Liver (tissue), 9 donors: ENCODE measurements around the gene FAM184A. TPM values are rescaled to one million over a fixed set of nuclear protein-coding genes. Genes with fewer than 3 reads are reported as not detected.

Source experiments
- DNase-seq: peaks from one replicate; pipeline ENCODE4 v3.0.0-alpha.2; 2017; ENCODE audit warnings: low spot score
- H3K27ac ChIP-seq, 2 donors: one replicate each; pipeline ENCODE4 v1.7.0; 2013; ENCODE audit warnings: inconsistent platforms in 2 of 2, low read length in 2 of 2, control low read depth in 1 of 2, low read depth in 1 of 2, mild to moderate bottlenecking in 1 of 2
- H3K27me3 ChIP-seq, 4 donors: one replicate each; pipeline versions ENCODE4 v1.6.1 to v1.7.0; 2013; ENCODE audit warnings: low read length in 3 of 4, inconsistent platforms in 1 of 4, mild to moderate bottlenecking in 1 of 4, moderate library complexity in 1 of 4; ENCODE audit not compliant: control insufficient read depth in 4 of 4, insufficient read depth in 4 of 4
- H3K36me3 ChIP-seq, 4 donors: one replicate each; pipeline versions ENCODE4 v1.6.1 to v1.7.0; 2013; ENCODE audit warnings: low read length in 3 of 4, mild to moderate bottlenecking in 3 of 4, low read depth in 1 of 4, moderate library complexity in 1 of 4; ENCODE audit not compliant: control insufficient read depth in 4 of 4, insufficient read depth in 3 of 4
- H3K4me1 ChIP-seq, 4 donors: one replicate each; pipeline versions ENCODE4 v1.6.1 to v1.7.0; 2013; ENCODE audit warnings: low read length in 3 of 4, mild to moderate bottlenecking in 3 of 4, moderate library complexity in 1 of 4; ENCODE audit not compliant: control insufficient read depth in 4 of 4, insufficient read depth in 4 of 4
- H3K4me3 ChIP-seq, 3 donors: one replicate each; pipeline versions ENCODE4 v1.6.1 to v1.7.0; 2013; ENCODE audit warnings: low read length in 3 of 3, control low read depth in 1 of 3, low read depth in 1 of 3, mild to moderate bottlenecking in 1 of 3
- H3K9ac ChIP-seq, 2 donors: one replicate each; pipeline ENCODE4 v1.7.0; 2013; ENCODE audit warnings: low read length in 2 of 2, mild to moderate bottlenecking in 2 of 2, moderate library complexity in 2 of 2, control low read depth in 1 of 2, low read depth in 1 of 2
- H3K9me3 ChIP-seq, 4 donors: one replicate each; pipeline versions ENCODE4 v1.6.1 to v1.7.0; 2013; ENCODE audit warnings: low read length in 3 of 4; ENCODE audit not compliant: control insufficient read depth in 4 of 4
- EGR1 ChIP-seq, 2 donors: IDR thresholded peaks; 2 replicates each; pipeline ENCODE4 v1.6.1; 2016 to 2018; ENCODE audit warnings: antibody characterized with exemption in 2 of 2, low read depth in 2 of 2
- GABPA ChIP-seq, 2 donors: IDR thresholded peaks in 1 of 2; conservative IDR thresholded peaks in 1 of 2; 2 replicates each; pipeline ENCODE4 v1.6.1; 2016; ENCODE audit warnings: antibody characterized with exemption in 2 of 2, mild to moderate bottlenecking in 1 of 2, moderate library complexity in 1 of 2
- HNF4G ChIP-seq: IDR thresholded peaks from 2 replicates; pipeline ENCODE4 v1.6.1; 2016; ENCODE audit warnings: antibody characterized with exemption
- MAX ChIP-seq: IDR thresholded peaks from 2 replicates; pipeline ENCODE4 v1.6.1; 2016; ENCODE audit warnings: antibody characterized with exemption
- NR2F2 ChIP-seq: IDR thresholded peaks from 2 replicates; pipeline ENCODE4 v1.6.1; 2016; ENCODE audit warnings: antibody characterized with exemption
- RAD21 ChIP-seq, 2 donors: IDR thresholded peaks; 2 replicates each; pipeline ENCODE4 v1.6.1; 2016; ENCODE audit warnings: antibody characterized with exemption in 2 of 2, mild to moderate bottlenecking in 2 of 2
- RXRA ChIP-seq, 2 donors: IDR thresholded peaks; 2 replicates each; pipeline ENCODE4 v1.6.1; 2017 to 2018; ENCODE audit warnings: antibody characterized with exemption in 2 of 2, mild to moderate bottlenecking in 1 of 2
- YY1 ChIP-seq: IDR thresholded peaks from 2 replicates; pipeline ENCODE4 v1.6.1; 2016; ENCODE audit warnings: antibody characterized with exemption, mild to moderate bottlenecking
- WGBS: extraction: QIAGEN DNeasy Blood & Tissue Kit; methylation state at CpG from one replicate; pipeline ENCODE4 v1.1.7; 2013; 5-methylcytosine and 5-hydroxymethylcytosine counted together
- polyA plus RNA-seq, 2 donors: library from polyadenylated mRNA; stranded (reverse) in 1 of 2; unstranded in 1 of 2; fragments of 200-250 nt in 1 of 2; fragments of >200 nt in 1 of 2; fragmentation: Nextera tagmentation in 1 of 2; extraction: Ambion mirVana in 1 of 2; gene quantifications; one replicate each; pipeline versions ENCODE4 v1.2.1 to v1.2.3, GENCODE V29; 2013 to 2015
- total RNA-seq, 2 donors: library from RNA; depleted of rRNA; stranded (reverse); fragments of >200 nt; gene quantifications; one replicate each; pipeline ENCODE4 v1.2.3, GENCODE V29; 2014
- TF ChIP-seq, protein P1 (sequence below): IDR thresholded peaks from 2 replicates; pipeline ENCODE4 v1.6.1; 2016; ENCODE audit warnings: antibody characterized with exemption, mild to moderate bottlenecking
- TF ChIP-seq, protein P2 (sequence below): fragments of 150-350 bp; IDR thresholded peaks from 2 replicates; pipeline ENCODE4 v1.5.1; 2017; ENCODE audit warnings: improper control_type of control experiment, low read depth, low read length; ENCODE audit not compliant: missing input control
- donor health status: healthy.
- donor health status: healthy.
- donor health status: healthy.
- donor health status: healthy.
- donor health status: healthy.

Gene FAM184A
- total and polyA plus RNA-seq, 4 donors = 1.0 to 7.4 (median 4.0) TPM

DNA sequence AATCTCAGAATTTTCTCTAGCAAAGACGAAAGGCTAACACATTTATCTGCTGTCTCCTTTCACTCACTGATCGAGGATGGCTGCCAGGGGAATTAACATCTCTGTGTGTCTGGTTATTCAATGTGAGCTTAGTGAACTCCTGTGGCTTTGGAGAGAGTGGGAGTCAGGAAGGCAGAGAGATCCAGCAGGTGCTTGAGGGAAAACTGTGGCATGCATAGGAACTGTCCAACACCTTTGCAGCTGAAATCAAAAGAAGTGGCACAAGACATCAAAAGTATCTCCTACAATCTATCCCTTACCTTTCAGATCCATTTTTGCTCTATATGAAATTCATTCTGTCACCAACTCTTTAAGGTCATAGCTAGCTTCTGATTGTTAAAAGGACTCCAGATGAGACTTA, 11.8 kb upstream of the FAM184A start:
- TF ChIP-seq, protein P1, sequence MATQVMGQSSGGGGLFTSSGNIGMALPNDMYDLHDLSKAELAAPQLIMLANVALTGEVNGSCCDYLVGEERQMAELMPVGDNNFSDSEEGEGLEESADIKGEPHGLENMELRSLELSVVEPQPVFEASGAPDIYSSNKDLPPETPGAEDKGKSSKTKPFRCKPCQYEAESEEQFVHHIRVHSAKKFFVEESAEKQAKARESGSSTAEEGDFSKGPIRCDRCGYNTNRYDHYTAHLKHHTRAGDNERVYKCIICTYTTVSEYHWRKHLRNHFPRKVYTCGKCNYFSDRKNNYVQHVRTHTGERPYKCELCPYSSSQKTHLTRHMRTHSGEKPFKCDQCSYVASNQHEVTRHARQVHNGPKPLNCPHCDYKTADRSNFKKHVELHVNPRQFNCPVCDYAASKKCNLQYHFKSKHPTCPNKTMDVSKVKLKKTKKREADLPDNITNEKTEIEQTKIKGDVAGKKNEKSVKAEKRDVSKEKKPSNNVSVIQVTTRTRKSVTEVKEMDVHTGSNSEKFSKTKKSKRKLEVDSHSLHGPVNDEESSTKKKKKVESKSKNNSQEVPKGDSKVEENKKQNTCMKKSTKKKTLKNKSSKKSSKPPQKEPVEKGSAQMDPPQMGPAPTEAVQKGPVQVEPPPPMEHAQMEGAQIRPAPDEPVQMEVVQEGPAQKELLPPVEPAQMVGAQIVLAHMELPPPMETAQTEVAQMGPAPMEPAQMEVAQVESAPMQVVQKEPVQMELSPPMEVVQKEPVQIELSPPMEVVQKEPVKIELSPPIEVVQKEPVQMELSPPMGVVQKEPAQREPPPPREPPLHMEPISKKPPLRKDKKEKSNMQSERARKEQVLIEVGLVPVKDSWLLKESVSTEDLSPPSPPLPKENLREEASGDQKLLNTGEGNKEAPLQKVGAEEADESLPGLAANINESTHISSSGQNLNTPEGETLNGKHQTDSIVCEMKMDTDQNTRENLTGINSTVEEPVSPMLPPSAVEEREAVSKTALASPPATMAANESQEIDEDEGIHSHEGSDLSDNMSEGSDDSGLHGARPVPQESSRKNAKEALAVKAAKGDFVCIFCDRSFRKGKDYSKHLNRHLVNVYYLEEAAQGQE = peak; percentile 91
- no peak for TF ChIP-seq GABPA (IDR thresholded peaks at IDR 0.05 in 1 of 2, conservative IDR thresholded peaks at IDR 0.05 in 1 of 2)
- H3K4me3 ChIP-seq = no peak overlapping the region
- H3K4me1 ChIP-seq = no peaks in the 10 kb centered on the region
- no peaks in the 10 kb centered on the region for H3K9me3 ChIP-seq
- WGBS = 69% methylated on average over 2 of the region's 2 CpGs
- H3K36me3 ChIP-seq = no peaks in the 10 kb centered on the region
- no peak for DNase-seq
- H3K9ac ChIP-seq = no peak overlapping the region
- H3K27me3 ChIP-seq = no peaks in the 10 kb centered on the region
- no peak overlapping the region for H3K27ac ChIP-seq

- 97% methylated on average over 1 of the region's 1 CpG for WGBS
- DNase-seq = no peak
- no peaks in the 10 kb centered on the region for H3K36me3 ChIP-seq
- TF ChIP-seq HNF4G (no peak), GABPA (IDR thresholded peaks at IDR 0.05 in 1 of 2, conservative IDR thresholded peaks at IDR 0.05 in 1 of 2) (no peak), YY1 (no peak)
- TF ChIP-seq, protein P1 = no peak
- H3K9ac ChIP-seq = no peak overlapping the region
- no peaks in the 10 kb centered on the region for H3K27me3 ChIP-seq
- H3K4me3 ChIP-seq = no peak overlapping the region
- H3K27ac ChIP-seq = no peak overlapping the region
- no peaks in the 10 kb centered on the region for H3K4me1 ChIP-seq
- H3K9me3 ChIP-seq = peaks cover 0 to 2% (median 0%) of the 10 kb centered on the region in 4 donors
Measured at GRCh38 chr6:119084784-119085183, 6.3 kb upstream of the FAM184A start.

- peaks cover 0 to 2% (median 0%) of the 10 kb centered on the region in 4 donors for H3K9me3 ChIP-seq
- H3K4me1 ChIP-seq = peaks cover 0 to 4% (median under 1%) of the 10 kb centered on the region in 4 donors
- H3K27ac ChIP-seq = no peak overlapping the region
- TF ChIP-seq, protein P2, sequence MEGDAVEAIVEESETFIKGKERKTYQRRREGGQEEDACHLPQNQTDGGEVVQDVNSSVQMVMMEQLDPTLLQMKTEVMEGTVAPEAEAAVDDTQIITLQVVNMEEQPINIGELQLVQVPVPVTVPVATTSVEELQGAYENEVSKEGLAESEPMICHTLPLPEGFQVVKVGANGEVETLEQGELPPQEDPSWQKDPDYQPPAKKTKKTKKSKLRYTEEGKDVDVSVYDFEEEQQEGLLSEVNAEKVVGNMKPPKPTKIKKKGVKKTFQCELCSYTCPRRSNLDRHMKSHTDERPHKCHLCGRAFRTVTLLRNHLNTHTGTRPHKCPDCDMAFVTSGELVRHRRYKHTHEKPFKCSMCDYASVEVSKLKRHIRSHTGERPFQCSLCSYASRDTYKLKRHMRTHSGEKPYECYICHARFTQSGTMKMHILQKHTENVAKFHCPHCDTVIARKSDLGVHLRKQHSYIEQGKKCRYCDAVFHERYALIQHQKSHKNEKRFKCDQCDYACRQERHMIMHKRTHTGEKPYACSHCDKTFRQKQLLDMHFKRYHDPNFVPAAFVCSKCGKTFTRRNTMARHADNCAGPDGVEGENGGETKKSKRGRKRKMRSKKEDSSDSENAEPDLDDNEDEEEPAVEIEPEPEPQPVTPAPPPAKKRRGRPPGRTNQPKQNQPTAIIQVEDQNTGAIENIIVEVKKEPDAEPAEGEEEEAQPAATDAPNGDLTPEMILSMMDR = no peak
- TF ChIP-seq EGR1 (IDR thresholded peaks at IDR 0.05; ENCODE audit: low read depth in 2 of 2) (no peak), RXRA (IDR thresholded peaks at IDR 0.05) (no peak), MAX (no peak), RAD21 (IDR thresholded peaks at IDR 0.05) (no peak), HNF4G (no peak), GABPA (IDR thresholded peaks at IDR 0.05 in 1 of 2, conservative IDR thresholded peaks at IDR 0.05 in 1 of 2) (no peak), NR2F2 (no peak), YY1 (no peak)
- no peaks in the 10 kb centered on the region for H3K36me3 ChIP-seq
- H3K27me3 ChIP-seq = no peaks in the 10 kb centered on the region
- no peak for DNase-seq
- H3K4me3 ChIP-seq = no peak overlapping the region
- WGBS = 96% methylated on average over 5 of the region's 5 CpGs
- H3K9ac ChIP-seq = no peak overlapping the region
Measured at GRCh38 chr6:119083007-119083406, 4.5 kb upstream of the FAM184A start.
